Endodermal cell (in vitro differentiated cells): ENCODE data around the gene PLXNA2. TPM values are rescaled to one million over a fixed set of nuclear protein-coding genes. Genes with fewer than 3 reads are reported as not detected.

Experiments
- DNase-seq: peaks from one replicate; pipeline ENCODE4 v3.0.0-alpha.2; 2017
- H3K27ac ChIP-seq: 2 replicates; pipeline ENCODE4 v1.5.1; 2013; ENCODE audit warnings: mild to moderate bottlenecking, low read depth, low read length, moderate library complexity
- H3K27me3 ChIP-seq: 2 replicates; pipeline ENCODE4 v1.6.1; 2013; ENCODE audit warnings: mild to moderate bottlenecking, low read length, moderate library complexity; ENCODE audit not compliant: insufficient read depth, control insufficient read depth, poor library complexity, severe bottlenecking
- H3K36me3 ChIP-seq: 2 replicates; pipeline ENCODE4 v1.7.0; 2013; ENCODE audit warnings: mild to moderate bottlenecking, low read length, moderate library complexity; ENCODE audit not compliant: control insufficient read depth, insufficient read depth
- H3K4me1 ChIP-seq: one replicate; pipeline ENCODE4 v1.7.0; 2013; ENCODE audit warnings: low read length; ENCODE audit not compliant: control insufficient read depth, insufficient read depth
- H3K4me3 ChIP-seq: 2 replicates; pipeline ENCODE4 v1.5.1; 2013; ENCODE audit warnings: mild to moderate bottlenecking, low read length, moderate library complexity
- H3K9ac ChIP-seq: 2 replicates; pipeline ENCODE4 v1.6.1; 2013; ENCODE audit warnings: mild to moderate bottlenecking, low read length, moderate library complexity; ENCODE audit not compliant: poor library complexity, severe bottlenecking; ENCODE audit errors: extremely low read depth
- H3K9me3 ChIP-seq: 2 replicates; pipeline ENCODE4 v1.6.1; 2013; ENCODE audit warnings: mild to moderate bottlenecking, low read length, moderate library complexity; ENCODE audit not compliant: control insufficient read depth
- H3K27ac Mint-ChIP-seq: 2 replicates; pipeline ENCODE4 v1.8.0; 2020; ENCODE audit warnings: mixed read lengths
- H3K27me3 Mint-ChIP-seq: 2 replicates; pipeline ENCODE4 v1.8.0; 2021; ENCODE audit warnings: mild to moderate bottlenecking, mixed read lengths; ENCODE audit not compliant: insufficient read depth
- H3K36me3 Mint-ChIP-seq: 2 replicates; pipeline ENCODE4 v1.8.0; 2020; ENCODE audit warnings: low read depth, mixed read lengths
- H3K4me1 Mint-ChIP-seq: 2 replicates; pipeline ENCODE4 v1.8.0; 2020; ENCODE audit warnings: mixed read lengths
- H3K4me3 Mint-ChIP-seq: 2 replicates; pipeline ENCODE4 v1.8.0; 2020; ENCODE audit warnings: mild to moderate bottlenecking, moderate library complexity, mixed read lengths
- H3K9me3 Mint-ChIP-seq: 2 replicates; pipeline ENCODE4 v1.8.0; 2020; ENCODE audit warnings: mild to moderate bottlenecking, mixed read lengths
- CTCF ChIP-seq: fragments of 200-600 bp; sonication (generic); conservative IDR thresholded peaks from 2 replicates; pipeline ENCODE4 v1.5.0; 2021; ENCODE audit warnings: antibody characterized with exemption, mild to moderate bottlenecking
- WGBS, 2 experiments: methylation state at CpG; one replicate each; pipeline versions ENCODE4 v1.1.5 to v1.1.7; 2013; ENCODE audit warnings: missing lambda C conversion rate in 2 of 2, mixed read lengths in 1 of 2; ENCODE audit not compliant: insufficient coverage in 1 of 2, insufficient read length in 1 of 2; 5-methylcytosine and 5-hydroxymethylcytosine counted together
- total RNA-seq, 2 donors: library from RNA; stranded (reverse); fragmentation: NEBNext Ultra II Directional in 1 of 2; extraction: Animal tissue kit (Norgen Biotek cat#: 25700) in 1 of 2; gene quantifications; 2 replicates in 1 of 2; 3 replicates in 1 of 2; pipeline ENCODE4 v1.2.1, GENCODE V29; 2021

PLXNA2 gene
- total RNA-seq, 2 donors from 2014 or later = 61.2 to 86.1 TPM

GRCh38 chr1:208257351-208257750, 13.2 kb upstream of the PLXNA2 start:
- 49 to 79% methylated on average over 5 to 6 of the region's 6 CpGs for WGBS, 2 experiments
- TF ChIP-seq CTCF = no peak
- no peak for DNase-seq
- H3K9ac ChIP-seq = no peak overlapping the region
- Mint-ChIP-seq H3K9me3 (peaks cover 26% of the 10 kb centered on the region), H3K27ac (no peak overlapping the region), H3K4me3 (no peak overlapping the region), H3K36me3 (peaks cover 5% of the 10 kb centered on the region), H3K4me1 (peaks cover 24% of the 10 kb centered on the region), H3K27me3 (peaks cover 8% of the 10 kb centered on the region)
- no peak overlapping the region for H3K4me3 ChIP-seq
- H3K4me1 ChIP-seq = no peaks in the 10 kb centered on the region
- peaks cover 7% of the 10 kb centered on the region for H3K36me3 ChIP-seq
- H3K9me3 ChIP-seq = peaks cover 25% of the 10 kb centered on the region
- H3K27ac ChIP-seq = no peak overlapping the region
- H3K27me3 ChIP-seq = no peaks in the 10 kb centered on the region

- Mint-ChIP-seq H3K36me3 (peaks cover 2% of the 10 kb centered on the region), H3K9me3 (peaks cover 22% of the 10 kb centered on the region), H3K27ac (no peak overlapping the region), H3K27me3 (peaks cover 8% of the 10 kb centered on the region), H3K4me1 (peaks cover 31% of the 10 kb centered on the region), H3K4me3 (no peak overlapping the region)
- Histone ChIP-seq H3K9ac (no peak overlapping the region), H3K27ac (no peak overlapping the region), H3K4me1 (no peaks in the 10 kb centered on the region), H3K36me3 (peaks cover 6% of the 10 kb centered on the region), H3K9me3 (peaks cover 25% of the 10 kb centered on the region), H3K27me3 (no peaks in the 10 kb centered on the region), H3K4me3 (no peak overlapping the region)
- WGBS, 2 experiments = 85 to 87% methylated on average over 5 to 7 of the region's 7 CpGs
- peak; percentile 20 for DNase-seq
- no peak for TF ChIP-seq CTCF
Observed at GRCh38 chr1:208256556-208256955, 12.4 kb upstream of the PLXNA2 start.

- Mint-ChIP-seq H3K27ac (no peak overlapping the region), H3K9me3 (peaks cover 18% of the 10 kb centered on the region), H3K4me1 (peaks cover 36% of the 10 kb centered on the region), H3K36me3 (peaks cover 2% of the 10 kb centered on the region), H3K4me3 (no peak overlapping the region), H3K27me3 (peaks cover 8% of the 10 kb centered on the region)
- H3K9ac ChIP-seq = no peak overlapping the region
- WGBS, 2 experiments = 100% methylated on average over 1 of the region's 1 CpG; no CpG with 5 or more reads in 1 of the 2 experiments
- H3K36me3 ChIP-seq = peaks cover 6% of the 10 kb centered on the region
- peaks cover 20% of the 10 kb centered on the region for H3K9me3 ChIP-seq
- no peak for TF ChIP-seq CTCF
- H3K4me3 ChIP-seq = no peak overlapping the region
- H3K4me1 ChIP-seq = peaks cover 4% of the 10 kb centered on the region
- DNase-seq = peak; percentile 11
- H3K27me3 ChIP-seq = no peaks in the 10 kb centered on the region
- H3K27ac ChIP-seq = no peak overlapping the region
Observed at GRCh38 chr1:208256091-208256490, 11.9 kb upstream of the PLXNA2 start.
